GM18907 (cell line): ENCODE results near the gene CACNG4.

Experiments
- ATAC-seq: cut with Tn5 transposase; IDR thresholded peaks from one replicate; pipeline ENCODE4 v1.9.1; 2021; ENCODE audit warnings: mild to moderate bottlenecking, moderate library complexity; ENCODE audit not compliant: unreplicated experiment

The CACNG4 gene

DNA sequence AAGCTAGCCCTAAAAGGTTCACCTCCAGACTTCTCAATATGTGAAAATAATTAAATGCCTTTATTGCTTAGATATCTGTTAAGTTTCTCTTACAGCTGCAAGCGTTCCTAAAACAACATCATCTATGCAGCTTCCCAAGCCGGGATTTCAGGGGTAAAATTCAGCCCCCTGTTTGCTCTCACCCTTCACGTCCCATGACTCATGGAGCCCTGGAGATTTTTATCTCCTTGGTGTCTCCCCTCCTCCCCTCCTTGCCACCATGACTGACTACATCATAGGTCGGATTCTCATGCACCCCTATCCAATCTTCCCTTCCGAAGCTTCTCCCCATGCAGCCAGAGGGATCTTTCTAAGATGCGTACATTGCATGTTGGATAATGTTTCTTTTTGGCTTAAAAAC is 21.0 kb upstream of the CACNG4 start:
- ATAC-seq = no peak

- no peak for ATAC-seq
Observed at GRCh38 chr17:66944351-66945146, 20.0 kb upstream of the CACNG4 start.

DNA sequence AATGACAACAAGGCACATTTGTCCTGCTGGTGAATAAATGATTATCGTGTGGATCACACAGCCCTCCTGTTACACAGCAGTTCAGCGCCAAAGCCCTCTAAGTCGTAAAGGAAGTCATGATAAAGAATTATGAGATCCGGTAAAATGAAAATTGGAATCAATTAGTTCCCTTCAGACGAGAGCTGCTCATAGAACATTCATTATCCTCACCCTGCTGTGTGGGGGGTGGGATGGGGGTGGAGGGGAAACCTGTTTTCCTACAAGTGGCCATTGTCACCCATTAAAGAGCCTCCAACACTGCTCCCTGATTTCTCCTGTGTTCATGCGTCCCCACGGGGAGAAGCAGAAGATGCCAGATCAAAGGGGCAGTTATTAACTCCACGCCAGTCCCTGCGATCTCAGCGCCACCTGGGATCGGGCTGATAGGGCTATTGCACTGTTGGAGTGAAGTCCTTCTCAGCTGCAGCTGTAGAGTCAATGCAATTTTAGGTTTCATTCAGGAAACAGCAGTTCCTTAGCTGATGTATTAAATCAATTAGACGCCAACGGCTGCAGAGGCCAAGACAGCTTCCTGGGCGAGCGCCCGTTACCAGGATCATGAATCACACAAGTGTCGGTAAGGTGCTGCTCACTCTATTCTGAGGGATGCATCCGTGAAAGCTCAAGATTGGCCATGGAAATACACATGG is 19.2 kb upstream of the CACNG4 start:
- ATAC-seq = no peak

DNA sequence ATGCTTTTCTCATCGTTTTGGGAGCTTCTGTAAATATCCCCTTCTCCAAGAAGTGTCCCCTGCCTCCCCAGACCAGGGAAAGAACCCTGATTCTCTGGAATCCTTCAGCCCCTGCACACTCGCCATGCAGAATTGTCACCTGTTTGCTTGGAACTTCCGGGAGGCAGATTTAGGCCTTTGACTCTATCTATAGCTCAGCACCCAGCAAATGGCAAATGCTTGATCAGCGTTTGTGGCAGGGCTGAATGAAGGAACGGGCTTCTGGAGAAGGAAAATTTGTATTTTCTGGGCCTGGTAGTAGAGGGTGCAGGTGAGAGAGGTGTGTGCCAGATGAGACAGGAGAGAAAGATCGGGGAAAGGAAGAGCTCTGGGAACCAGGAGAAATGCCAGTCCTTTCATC is 18.3 kb upstream of the CACNG4 start:
- no peak for ATAC-seq

DNA sequence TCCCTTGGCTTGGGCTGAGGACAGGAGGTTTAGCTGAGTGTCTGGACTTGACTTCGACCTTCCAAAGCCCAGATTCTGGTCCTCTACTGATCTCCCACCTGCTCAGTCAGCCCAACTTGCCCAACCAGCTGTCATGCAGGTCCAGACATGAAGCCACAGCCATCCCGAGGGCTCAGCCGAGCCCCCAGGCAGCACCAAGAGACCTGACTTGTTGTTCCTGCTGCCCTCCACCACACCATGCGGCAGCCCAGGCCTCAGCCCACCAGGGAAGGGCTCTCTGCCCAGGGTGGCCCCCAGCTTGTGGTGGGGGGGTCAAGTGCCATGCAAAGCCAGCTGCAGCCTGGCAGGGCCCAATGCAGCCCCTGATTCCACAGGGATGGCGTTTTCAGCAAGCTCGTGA is 17.2 kb upstream of the CACNG4 start:
- no peak for ATAC-seq

DNA sequence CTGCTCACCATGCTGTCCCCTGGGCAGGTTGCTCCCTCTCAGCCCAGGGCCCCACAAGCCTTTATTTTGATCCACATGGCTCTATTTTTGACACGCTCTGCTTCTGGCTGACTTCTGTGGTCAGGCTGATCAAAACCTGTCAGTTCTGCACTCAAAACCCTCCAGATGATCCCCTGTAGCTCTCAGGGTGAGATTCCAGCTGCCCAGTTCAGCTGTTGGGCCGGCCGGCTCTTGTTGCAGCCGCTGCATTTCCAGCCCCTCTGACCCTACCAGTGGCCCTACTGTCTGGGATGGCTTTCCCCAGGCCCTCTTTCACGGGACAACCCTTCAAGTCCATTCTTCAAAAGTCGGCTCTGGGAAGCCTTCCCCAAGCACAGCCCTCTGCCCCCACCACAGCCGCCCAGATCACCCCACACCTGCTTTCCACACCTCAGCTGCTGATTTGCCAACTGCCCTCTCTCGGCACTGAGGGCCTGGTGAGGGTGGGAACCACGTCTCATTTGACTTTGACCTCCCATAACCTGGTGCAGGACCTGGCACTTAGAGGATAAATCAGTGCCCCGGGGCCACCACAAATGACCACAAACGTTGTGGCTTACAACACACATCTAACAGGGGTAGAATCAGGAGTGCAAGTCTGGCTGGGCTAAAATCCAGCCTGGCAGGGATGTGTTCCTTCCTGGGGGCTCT is 16.3 kb upstream of the CACNG4 start:
- ATAC-seq = no peak

DNA sequence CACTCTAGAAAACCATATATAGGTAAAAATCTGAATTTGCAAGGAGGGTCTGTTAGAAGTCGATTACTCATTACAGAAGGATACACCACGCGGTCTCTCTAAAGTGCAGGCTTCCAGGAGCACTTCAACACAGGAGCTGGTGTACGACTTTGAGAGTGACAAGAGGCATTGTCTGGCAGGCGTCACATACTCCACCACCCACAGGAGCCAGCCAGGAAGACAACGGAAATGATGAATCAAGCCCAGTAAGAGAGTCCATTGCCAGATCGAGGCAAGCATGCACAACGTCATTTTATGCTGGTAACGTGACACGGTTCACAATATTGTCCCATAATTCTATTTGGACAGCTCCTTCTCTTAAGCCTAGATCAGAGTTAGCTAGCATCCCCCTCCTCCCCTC is 15.0 kb upstream of the CACNG4 start:
- ATAC-seq = no peak

GRCh38 chr17:66950325-66950724 is 14.2 kb upstream of the CACNG4 start:
- no peak for ATAC-seq

- no peak for ATAC-seq
Observed at GRCh38 chr17:66950886-66951604, 13.5 kb upstream of the CACNG4 start.

- no peak for ATAC-seq
Observed at GRCh38 chr17:66951605-66951953, 12.9 kb upstream of the CACNG4 start.

GRCh38 chr17:66952031-66952524 is 12.4 kb upstream of the CACNG4 start:
- ATAC-seq = no peak

GRCh38 chr17:66952681-66953629 is 11.6 kb upstream of the CACNG4 start:
- no peak for ATAC-seq

- ATAC-seq = no peak
Observed at GRCh38 chr17:66953630-66954020, 10.9 kb upstream of the CACNG4 start.

DNA sequence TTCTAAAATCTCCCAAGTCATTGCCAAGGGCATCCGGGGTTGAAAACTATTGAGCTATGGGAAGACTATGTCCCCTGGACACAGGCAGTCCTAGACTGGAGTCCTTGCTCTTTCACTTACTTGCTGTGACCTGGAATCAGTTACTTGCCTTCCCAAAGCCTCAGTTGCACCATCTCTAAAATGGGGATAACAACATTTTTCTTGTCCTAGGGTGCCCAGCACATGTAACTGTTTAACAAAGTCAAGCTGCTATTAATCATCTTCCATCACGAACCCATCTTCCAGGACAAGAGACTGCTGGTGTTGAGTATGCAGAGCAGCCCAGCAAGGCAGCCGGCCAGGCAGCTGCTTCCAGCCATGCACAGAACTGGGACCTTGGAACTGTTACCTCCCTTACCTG is 9.9 kb upstream of the CACNG4 start:
- no peak for ATAC-seq

DNA sequence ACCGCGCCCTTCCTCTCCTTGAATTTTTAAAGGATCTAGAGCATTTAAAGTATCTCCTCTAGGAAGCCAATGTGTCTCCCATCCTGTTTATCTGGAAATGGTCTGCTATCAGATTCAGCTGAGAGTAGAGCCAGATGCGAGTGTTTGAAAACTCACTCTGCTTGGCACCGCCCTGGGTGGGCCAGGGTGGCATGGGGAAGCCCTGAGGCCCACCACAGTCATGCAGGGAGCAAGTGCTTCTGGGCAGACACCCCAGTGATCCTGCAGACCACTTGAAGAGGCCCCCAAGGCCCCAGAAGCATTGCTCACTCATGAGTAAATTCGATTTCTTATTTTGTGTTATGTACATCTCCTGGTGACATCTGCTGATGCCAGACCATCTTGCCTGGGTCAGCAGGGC is 8.7 kb upstream of the CACNG4 start:
- ATAC-seq = no peak

DNA sequence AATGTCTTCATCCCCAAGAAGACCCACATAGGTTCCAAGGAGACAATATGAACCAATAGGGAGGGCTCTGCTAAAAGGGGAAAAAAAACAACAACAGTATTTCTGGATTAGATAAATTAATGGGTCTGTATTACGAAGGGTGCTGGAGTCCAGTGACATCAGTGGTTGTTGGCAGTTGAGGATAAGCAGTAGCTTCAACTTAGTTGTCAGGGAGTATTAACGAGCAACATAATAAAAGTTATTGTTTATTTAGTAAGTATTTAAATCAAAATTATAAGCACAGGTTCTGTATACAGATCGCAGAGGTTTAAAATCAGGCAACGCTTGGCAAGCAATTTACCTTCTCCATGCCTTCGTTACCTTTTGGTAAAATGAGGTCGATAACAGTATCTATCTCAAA is 7.6 kb upstream of the CACNG4 start:
- ATAC-seq = no peak

DNA sequence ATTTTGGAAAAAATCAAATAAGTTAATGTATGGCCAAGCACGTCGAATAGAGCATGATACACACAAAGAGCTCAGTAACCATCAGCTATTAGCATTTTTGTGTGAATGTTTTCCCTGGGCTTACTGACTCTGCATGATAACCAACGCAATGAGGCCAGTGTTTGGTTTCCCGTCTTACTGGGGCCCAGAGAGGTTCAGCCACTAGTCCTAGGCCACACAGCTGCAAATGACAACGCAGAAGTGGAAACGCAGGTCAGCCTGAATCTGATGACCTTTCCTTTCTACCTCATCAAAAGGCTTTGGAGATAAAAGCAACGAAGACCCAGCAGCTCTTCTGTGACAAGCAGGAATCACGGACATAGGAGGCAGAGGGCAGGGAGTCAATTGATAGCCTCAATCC is 7.2 kb upstream of the CACNG4 start:
- ATAC-seq = no peak

DNA sequence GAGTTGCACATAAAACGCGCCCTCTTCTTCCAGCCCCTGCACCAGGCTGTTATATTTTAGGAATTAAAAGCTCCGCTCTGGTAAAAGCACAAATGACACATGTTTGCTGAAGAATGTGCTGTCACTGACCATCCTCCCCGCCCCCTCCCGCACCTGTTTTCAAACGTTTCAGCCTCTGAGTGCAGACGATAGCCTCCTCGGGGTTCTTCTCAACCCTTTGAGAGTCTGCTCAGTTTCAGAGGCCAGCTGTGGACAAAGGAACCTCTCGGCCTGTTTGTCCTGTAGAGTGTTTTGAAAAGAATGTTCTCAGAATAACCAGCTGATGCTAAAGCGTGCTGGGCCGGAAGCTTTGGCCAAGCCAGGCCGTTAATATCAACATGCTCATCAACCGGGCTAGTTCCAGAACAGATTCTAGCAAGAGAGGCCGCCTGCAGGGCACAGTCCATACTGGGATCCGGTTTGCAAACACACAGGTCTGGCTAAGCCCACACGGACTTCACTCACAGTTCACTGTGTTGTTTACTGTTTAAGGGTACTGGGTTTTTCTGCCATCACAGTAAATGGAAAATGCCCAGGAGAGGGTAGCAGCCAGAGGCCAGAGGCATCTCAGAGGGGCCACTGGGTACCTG is 6.4 kb upstream of the CACNG4 start:
- no peak for ATAC-seq

DNA sequence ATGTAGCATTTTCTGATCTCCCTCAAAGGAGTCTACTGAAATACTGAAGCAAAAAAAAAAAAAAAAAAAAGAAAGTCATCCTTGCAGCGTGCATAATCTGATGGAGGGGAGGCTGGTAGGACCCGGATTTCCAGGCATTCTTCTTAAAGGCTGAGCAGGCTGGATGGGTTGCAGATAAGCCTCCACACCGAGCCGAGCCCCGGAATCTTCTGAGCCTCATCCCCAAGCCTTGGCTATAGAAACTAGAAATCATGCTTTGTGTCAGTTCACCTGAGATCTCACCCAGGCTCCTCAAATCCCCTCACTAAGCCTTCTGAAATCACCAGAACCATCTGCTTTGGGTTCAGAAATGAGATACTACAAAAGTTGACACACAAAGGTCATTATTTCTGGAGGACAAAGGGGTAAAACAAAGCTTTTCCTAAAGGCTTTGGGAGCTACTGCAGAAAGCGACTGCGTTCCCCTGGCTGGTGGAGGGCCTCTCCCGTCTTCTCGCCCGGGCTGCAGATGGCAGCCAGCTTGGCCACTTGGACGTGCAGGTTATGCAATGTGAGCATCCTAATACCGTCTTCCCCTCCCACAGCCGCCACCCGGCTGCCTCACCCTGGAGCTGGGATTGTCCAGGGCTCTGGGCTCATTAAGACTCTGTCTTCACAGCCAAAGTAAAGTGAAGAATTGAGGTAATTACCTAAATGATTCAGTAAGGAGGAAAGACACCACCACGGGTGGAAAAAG is 4.7 kb upstream of the CACNG4 start:
- ATAC-seq = no peak
